ENCODE measurements around the gene GPNMB. TPM values are rescaled to one million over a fixed set of nuclear protein-coding genes. Genes with fewer than 3 reads are reported as not detected.

Gene GPNMB
- total and polyA plus RNA-seq, 4 donors, result 2.6 to 10.5 (median 4.9) TPM

GRCh38 chr7:23298885-23299769, 52.6 kb downstream of the GPNMB start, which contains the start of gene MALSU1:
MALSU1 (plus strand) TSS chr7:23299339; CDS start chr7:23299353, 14 bp downstream.
- 3% methylated on average over 59 of the region's 59 CpGs for WGBS
- H3K9ac ChIP-seq (ENCODE audit: low read depth in 1 of 2, low read length in 2 of 2), result peak within 1 kb of the TSS; percentile 63 to 99
- peaks cover 0 to 9% (median 4%) of the 10 kb centered on the region in 4 donors for H3K36me3 ChIP-seq (ENCODE audit: control insufficient read depth in 4 of 4, insufficient read depth in 3 of 4, low read depth in 1 of 4, low read length in 3 of 4)
- H3K27ac ChIP-seq (ENCODE audit: low read depth in 1 of 2, low read length in 2 of 2), result peak within 1 kb of the TSS; percentile 85 to 90
- DNase-seq (ENCODE audit: low spot score), result peak; percentile 97
- no peaks in the 10 kb centered on the region for H3K27me3 ChIP-seq (ENCODE audit: control insufficient read depth in 4 of 4, insufficient read depth in 4 of 4, low read length in 3 of 4)
- H3K4me3 ChIP-seq (ENCODE audit: low read depth in 1 of 3, low read length in 3 of 3), result peak within 1 kb of the TSS; percentile 68 to 100 (median 99)
- no peaks in the 10 kb centered on the region for H3K9me3 ChIP-seq (ENCODE audit: control insufficient read depth in 4 of 4, low read length in 3 of 4)
- H3K4me1 ChIP-seq (ENCODE audit: control insufficient read depth in 4 of 4, insufficient read depth in 4 of 4, low read length in 3 of 4), result peaks cover 6 to 31% (median 19%) of the 10 kb centered on the region in 4 donors
- peak; percentile 29 to 47 for TF ChIP-seq HNF4A (conservative IDR thresholded peaks at IDR 0.05)
- TF ChIP-seq TAF1 (conservative IDR thresholded peaks at IDR 0.05), result peak; percentile 85
- TF ChIP-seq GABPA (IDR thresholded peaks at IDR 0.05 in 1 of 2, conservative IDR thresholded peaks at IDR 0.05 in 1 of 2), result peak; percentile 74 to 90
- TF ChIP-seq, protein P1, sequence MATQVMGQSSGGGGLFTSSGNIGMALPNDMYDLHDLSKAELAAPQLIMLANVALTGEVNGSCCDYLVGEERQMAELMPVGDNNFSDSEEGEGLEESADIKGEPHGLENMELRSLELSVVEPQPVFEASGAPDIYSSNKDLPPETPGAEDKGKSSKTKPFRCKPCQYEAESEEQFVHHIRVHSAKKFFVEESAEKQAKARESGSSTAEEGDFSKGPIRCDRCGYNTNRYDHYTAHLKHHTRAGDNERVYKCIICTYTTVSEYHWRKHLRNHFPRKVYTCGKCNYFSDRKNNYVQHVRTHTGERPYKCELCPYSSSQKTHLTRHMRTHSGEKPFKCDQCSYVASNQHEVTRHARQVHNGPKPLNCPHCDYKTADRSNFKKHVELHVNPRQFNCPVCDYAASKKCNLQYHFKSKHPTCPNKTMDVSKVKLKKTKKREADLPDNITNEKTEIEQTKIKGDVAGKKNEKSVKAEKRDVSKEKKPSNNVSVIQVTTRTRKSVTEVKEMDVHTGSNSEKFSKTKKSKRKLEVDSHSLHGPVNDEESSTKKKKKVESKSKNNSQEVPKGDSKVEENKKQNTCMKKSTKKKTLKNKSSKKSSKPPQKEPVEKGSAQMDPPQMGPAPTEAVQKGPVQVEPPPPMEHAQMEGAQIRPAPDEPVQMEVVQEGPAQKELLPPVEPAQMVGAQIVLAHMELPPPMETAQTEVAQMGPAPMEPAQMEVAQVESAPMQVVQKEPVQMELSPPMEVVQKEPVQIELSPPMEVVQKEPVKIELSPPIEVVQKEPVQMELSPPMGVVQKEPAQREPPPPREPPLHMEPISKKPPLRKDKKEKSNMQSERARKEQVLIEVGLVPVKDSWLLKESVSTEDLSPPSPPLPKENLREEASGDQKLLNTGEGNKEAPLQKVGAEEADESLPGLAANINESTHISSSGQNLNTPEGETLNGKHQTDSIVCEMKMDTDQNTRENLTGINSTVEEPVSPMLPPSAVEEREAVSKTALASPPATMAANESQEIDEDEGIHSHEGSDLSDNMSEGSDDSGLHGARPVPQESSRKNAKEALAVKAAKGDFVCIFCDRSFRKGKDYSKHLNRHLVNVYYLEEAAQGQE (IDR thresholded peaks at IDR 0.05), result peak; percentile 61
- no peak for TF ChIP-seq HNF4G (IDR thresholded peaks at IDR 0.05)
- TF ChIP-seq RXRA (IDR thresholded peaks at IDR 0.05), result peak; percentile 18 to 29
- no peak for TF ChIP-seq ATF3 (IDR thresholded peaks at IDR 0.05)
- peak; percentile 9 for TF ChIP-seq NR2F2 (IDR thresholded peaks at IDR 0.05)
- TF ChIP-seq EGR1 (IDR thresholded peaks at IDR 0.05; ENCODE audit: low read depth in 2 of 2), result peak; percentile 72 to 77
- no peak for TF ChIP-seq JUND (IDR thresholded peaks at IDR 0.05)
- TF ChIP-seq YY1 (IDR thresholded peaks at IDR 0.05), result peak; percentile 89
- TF ChIP-seq RAD21 (IDR thresholded peaks at IDR 0.05), result peak; percentile 15 to 50
- no peak for TF ChIP-seq CTCF (IDR thresholded peaks at IDR 0.05; ENCODE audit: low read depth, low read length, missing input control)
- TF ChIP-seq MAX (IDR thresholded peaks at IDR 0.05), result no peak
- TF ChIP-seq, protein P2, sequence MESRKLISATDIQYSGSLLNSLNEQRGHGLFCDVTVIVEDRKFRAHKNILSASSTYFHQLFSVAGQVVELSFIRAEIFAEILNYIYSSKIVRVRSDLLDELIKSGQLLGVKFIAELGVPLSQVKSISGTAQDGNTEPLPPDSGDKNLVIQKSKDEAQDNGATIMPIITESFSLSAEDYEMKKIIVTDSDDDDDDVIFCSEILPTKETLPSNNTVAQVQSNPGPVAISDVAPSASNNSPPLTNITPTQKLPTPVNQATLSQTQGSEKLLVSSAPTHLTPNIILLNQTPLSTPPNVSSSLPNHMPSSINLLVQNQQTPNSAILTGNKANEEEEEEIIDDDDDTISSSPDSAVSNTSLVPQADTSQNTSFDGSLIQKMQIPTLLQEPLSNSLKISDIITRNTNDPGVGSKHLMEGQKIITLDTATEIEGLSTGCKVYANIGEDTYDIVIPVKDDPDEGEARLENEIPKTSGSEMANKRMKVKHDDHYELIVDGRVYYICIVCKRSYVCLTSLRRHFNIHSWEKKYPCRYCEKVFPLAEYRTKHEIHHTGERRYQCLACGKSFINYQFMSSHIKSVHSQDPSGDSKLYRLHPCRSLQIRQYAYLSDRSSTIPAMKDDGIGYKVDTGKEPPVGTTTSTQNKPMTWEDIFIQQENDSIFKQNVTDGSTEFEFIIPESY (IDR thresholded peaks at IDR 0.05), result no peak
- peak; percentile 70 for TF ChIP-seq SP1 (IDR thresholded peaks at IDR 0.05)
- TF ChIP-seq FOXA1 (IDR thresholded peaks at IDR 0.05), result no peak
- TF ChIP-seq FOXA2 (IDR thresholded peaks at IDR 0.05), result no peak

Measured in liver (tissue), 9 donors.